ENCODE measurements around the gene PPFIBP2. TPM values are rescaled to one million over a fixed set of nuclear protein-coding genes. Genes with fewer than 3 reads are reported as not detected.

PPFIBP2 gene
- total RNA-seq, 4 donors from 2014 or later: 8.0 to 26.5 (median 11.3) TPM

DNA sequence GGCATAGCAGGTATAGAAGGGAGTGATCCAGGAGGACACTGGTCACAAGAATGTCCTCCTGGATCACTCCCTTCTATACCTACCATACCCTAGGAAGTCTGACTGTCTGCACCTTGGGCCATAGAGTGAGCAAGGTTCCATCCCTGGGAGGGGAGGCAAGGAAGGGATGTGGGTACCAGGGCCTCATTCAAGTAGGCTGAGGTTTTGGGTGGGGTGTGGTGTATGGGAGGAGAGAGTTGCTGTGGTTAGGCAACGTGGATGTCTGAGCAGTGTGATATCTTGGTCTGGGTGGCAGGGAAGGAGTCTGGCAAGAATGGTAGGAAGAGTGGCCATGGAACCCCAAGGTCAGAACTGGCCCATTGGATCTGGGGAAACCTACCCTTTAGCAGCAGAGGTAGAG is 13.2 kb downstream of the PPFIBP2 start:
- 82% methylated on average over 1 of the region's 1 CpG; no CpG with 5 or more reads in 1 of the 2 donors for WGBS, 2 donors (ENCODE audit: low coverage in 1 of 2)

DNA sequence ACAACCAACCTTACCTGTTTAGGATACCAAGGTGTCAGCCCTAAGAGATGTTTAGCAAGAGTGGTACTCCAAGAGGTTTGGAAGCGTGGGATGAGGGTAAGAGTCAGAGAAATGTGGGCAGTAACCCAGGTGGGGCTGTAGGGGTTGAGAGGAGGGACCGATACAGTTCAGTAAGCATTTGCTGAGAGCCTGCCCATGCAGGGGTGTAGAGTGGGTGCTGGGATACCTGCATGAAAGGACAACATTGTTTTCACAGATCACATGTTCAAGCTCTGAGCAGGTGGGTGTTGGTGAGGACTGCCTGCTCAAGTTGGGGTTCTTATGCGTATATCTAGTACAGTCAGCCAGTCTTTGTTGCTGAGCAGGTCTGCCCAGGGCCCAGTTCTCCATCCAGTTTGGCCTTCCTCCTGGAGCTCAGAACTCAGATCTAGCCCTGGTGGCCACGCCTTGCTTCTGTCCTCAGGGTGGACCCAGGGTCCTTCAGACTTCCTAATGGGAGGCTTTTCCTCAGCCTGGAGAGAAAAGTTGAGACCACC is 14.8 kb downstream of the PPFIBP2 start:
- H3K27me3 ChIP-seq: no peaks in the 10 kb centered on the region
- no peaks in the 10 kb centered on the region for H3K9me3 ChIP-seq
- H3K4me1 ChIP-seq: peaks cover 0 to 12% (median 3%) of the 10 kb centered on the region in 3 donors
- no peak for ATAC-seq
- no peaks in the 10 kb centered on the region for H3K36me3 ChIP-seq
- WGBS, 2 donors (ENCODE audit: low coverage in 1 of 2): 86 to 93% methylated on average over 2 of the region's 4 CpGs
- H3K4me3 ChIP-seq: no peak overlapping the region
- H3K27ac ChIP-seq: no peak overlapping the region
- TF ChIP-seq POLR2A (IDR thresholded peaks at IDR 0.05) (no peak), EP300 (IDR thresholded peaks at IDR 0.05) (no peak), POLR2AphosphoS5 (IDR thresholded peaks at IDR 0.05) (no peak)
- TF ChIP-seq, protein P1, sequence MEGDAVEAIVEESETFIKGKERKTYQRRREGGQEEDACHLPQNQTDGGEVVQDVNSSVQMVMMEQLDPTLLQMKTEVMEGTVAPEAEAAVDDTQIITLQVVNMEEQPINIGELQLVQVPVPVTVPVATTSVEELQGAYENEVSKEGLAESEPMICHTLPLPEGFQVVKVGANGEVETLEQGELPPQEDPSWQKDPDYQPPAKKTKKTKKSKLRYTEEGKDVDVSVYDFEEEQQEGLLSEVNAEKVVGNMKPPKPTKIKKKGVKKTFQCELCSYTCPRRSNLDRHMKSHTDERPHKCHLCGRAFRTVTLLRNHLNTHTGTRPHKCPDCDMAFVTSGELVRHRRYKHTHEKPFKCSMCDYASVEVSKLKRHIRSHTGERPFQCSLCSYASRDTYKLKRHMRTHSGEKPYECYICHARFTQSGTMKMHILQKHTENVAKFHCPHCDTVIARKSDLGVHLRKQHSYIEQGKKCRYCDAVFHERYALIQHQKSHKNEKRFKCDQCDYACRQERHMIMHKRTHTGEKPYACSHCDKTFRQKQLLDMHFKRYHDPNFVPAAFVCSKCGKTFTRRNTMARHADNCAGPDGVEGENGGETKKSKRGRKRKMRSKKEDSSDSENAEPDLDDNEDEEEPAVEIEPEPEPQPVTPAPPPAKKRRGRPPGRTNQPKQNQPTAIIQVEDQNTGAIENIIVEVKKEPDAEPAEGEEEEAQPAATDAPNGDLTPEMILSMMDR (IDR thresholded peaks at IDR 0.05): no peak

More for the DNA sequence above, 13.2 kb downstream of the PPFIBP2 start:
- no peaks in the 10 kb centered on the region for H3K36me3 ChIP-seq
- TF ChIP-seq, protein P1 (IDR thresholded peaks at IDR 0.05): no peak
- TF ChIP-seq POLR2AphosphoS5 (IDR thresholded peaks at IDR 0.05) (no peak), EP300 (IDR thresholded peaks at IDR 0.05) (no peak), POLR2A (IDR thresholded peaks at IDR 0.05) (no peak)
- H3K9me3 ChIP-seq: no peaks in the 10 kb centered on the region
- ATAC-seq: no peak
- H3K4me3 ChIP-seq: no peak overlapping the region
- H3K27me3 ChIP-seq: no peaks in the 10 kb centered on the region
- no peak overlapping the region for H3K27ac ChIP-seq
- H3K4me1 ChIP-seq: peaks cover 0 to 17% (median 5%) of the 10 kb centered on the region in 3 donors

DNA sequence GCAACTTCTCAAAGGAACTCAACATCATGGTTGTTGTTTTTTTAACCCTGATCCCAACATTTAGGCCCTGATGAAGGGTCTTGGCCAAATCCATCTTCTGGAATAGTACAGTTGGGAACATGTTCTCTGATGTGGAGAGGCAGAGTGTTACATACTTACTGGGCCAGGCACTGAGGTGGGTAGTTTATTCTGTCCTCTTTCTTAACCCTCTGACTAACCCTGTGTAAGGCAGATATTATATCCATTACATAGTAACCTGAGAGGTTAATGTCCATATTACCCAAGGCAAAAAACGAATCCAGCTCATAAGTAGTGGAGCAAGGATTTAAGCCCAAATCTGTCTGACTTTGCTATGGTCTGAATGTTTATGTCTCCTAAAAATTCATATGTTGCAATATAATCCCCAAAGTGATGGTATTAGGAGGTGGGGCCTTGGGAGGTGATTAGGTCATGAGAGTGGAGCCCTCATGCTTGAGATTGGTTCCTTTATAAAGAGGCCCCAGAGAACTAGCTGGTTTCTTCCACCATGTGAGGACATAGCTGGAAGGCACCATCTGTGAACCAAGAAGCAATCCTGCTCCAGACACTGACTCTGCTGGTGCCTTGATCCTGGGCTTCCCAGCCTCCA is 16.3 kb downstream of the PPFIBP2 start:
- WGBS, 2 donors (ENCODE audit: low coverage in 1 of 2): 71 to 90% methylated on average over 1 of the region's 1 CpG
- no peaks in the 10 kb centered on the region for H3K27me3 ChIP-seq
- TF ChIP-seq, protein P1 (IDR thresholded peaks at IDR 0.05): no peak
- TF ChIP-seq POLR2AphosphoS5 (IDR thresholded peaks at IDR 0.05) (no peak), EP300 (IDR thresholded peaks at IDR 0.05) (no peak), POLR2A (IDR thresholded peaks at IDR 0.05) (no peak)
- H3K4me1 ChIP-seq: peaks cover 0 to 4% (median 0%) of the 10 kb centered on the region in 3 donors
- no peaks in the 10 kb centered on the region for H3K9me3 ChIP-seq
- H3K27ac ChIP-seq: no peak overlapping the region
- no peaks in the 10 kb centered on the region for H3K36me3 ChIP-seq
- ATAC-seq: no peak
- H3K4me3 ChIP-seq: no peak overlapping the region

DNA sequence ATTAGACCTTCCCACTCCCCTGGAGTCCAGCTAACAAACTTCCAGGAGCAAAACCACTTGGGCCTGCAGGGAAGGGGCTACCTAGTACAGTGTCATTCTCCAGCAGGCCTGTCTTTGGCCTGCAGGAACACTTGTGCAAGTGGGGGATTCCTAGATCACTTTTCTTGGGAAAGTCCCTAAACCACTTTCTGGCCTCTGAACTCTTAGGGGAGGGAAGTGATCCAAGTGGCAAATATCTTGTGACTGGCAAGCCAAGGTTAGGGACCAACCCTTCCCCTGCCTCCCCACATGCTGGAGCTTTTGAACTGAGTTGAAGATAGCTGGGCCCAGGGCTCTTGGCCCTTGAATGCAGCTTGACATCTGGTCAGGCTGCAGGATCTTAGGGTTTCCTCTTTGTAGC is 17.2 kb downstream of the PPFIBP2 start:
- ATAC-seq: no peak
- H3K9me3 ChIP-seq: no peaks in the 10 kb centered on the region
- H3K4me3 ChIP-seq: no peak overlapping the region
- peaks cover 0 to 4% (median 0%) of the 10 kb centered on the region in 3 donors for H3K4me1 ChIP-seq
- H3K36me3 ChIP-seq: no peaks in the 10 kb centered on the region
- TF ChIP-seq POLR2A (IDR thresholded peaks at IDR 0.05) (no peak), POLR2AphosphoS5 (IDR thresholded peaks at IDR 0.05) (no peak), EP300 (IDR thresholded peaks at IDR 0.05) (no peak)
- TF ChIP-seq, protein P1 (IDR thresholded peaks at IDR 0.05): no peak
- H3K27ac ChIP-seq: no peak overlapping the region
- no peaks in the 10 kb centered on the region for H3K27me3 ChIP-seq
